HG03439 (cell line): ENCODE data around the gene GPHN.

Experiments used
- ATAC-seq: cut with Tn5 transposase; IDR thresholded peaks from one replicate; pipeline ENCODE4 v1.9.1; 2021; ENCODE audit warnings: mild to moderate bottlenecking, moderate library complexity; ENCODE audit not compliant: unreplicated experiment

Gene GPHN

GRCh38 chr14:67133595-67134441 lies 625.9 kb downstream of the GPHN start:
- no peak for ATAC-seq

- no peak for ATAC-seq
Measured at GRCh38 chr14:67137744-67138371, 629.9 kb downstream of the GPHN start.

- ATAC-seq = no peak
Measured at GRCh38 chr14:67140556-67140955, 632.6 kb downstream of the GPHN start.

GRCh38 chr14:67141146-67141900 lies 633.4 kb downstream of the GPHN start:
- ATAC-seq = no peak

- no peak for ATAC-seq
Measured at GRCh38 chr14:67151082-67151666, 643.2 kb downstream of the GPHN start.

GRCh38 chr14:67158566-67158965 lies 650.6 kb downstream of the GPHN start:
- no peak for ATAC-seq

- ATAC-seq = no peak
Measured at GRCh38 chr14:67162385-67162784, 654.4 kb downstream of the GPHN start.

- no peak for ATAC-seq
Measured at GRCh38 chr14:67166450-67166853, 658.5 kb downstream of the GPHN start.

GRCh38 chr14:67167420-67168109 lies 659.6 kb downstream of the GPHN start:
- ATAC-seq = no peak

- ATAC-seq = no peak
Measured at GRCh38 chr14:67168110-67168441, 660.1 kb downstream of the GPHN start.

GRCh38 chr14:67170660-67171059 lies 662.7 kb downstream of the GPHN start:
- ATAC-seq = no peak

- no peak for ATAC-seq
Measured at GRCh38 chr14:67172056-67172455, 664.1 kb downstream of the GPHN start.

- ATAC-seq = no peak
Measured at GRCh38 chr14:67172520-67172919, 664.6 kb downstream of the GPHN start.

- no peak for ATAC-seq
Measured at GRCh38 chr14:67173719-67174118, 665.8 kb downstream of the GPHN start.

- no peak for ATAC-seq
Measured at GRCh38 chr14:67186172-67186768, 678.3 kb downstream of the GPHN start.

GRCh38 chr14:67186789-67187584 lies 679.0 kb downstream of the GPHN start:
- no peak for ATAC-seq

GRCh38 chr14:67187826-67188225 lies 679.9 kb downstream of the GPHN start:
- ATAC-seq = no peak

- ATAC-seq = no peak
Measured at GRCh38 chr14:67188326-67188725, 680.4 kb downstream of the GPHN start.

GRCh38 chr14:67191768-67192290 lies 683.9 kb downstream of the GPHN start:
- no peak for ATAC-seq
